Tibial artery (tissue), 4 donors: ENCODE measurements around the gene COL4A2.

Source experiments
- DNase-seq, 2 donors: peaks; one replicate each; pipeline ENCODE4 v3.0.0-alpha.2; 2019
- H3K27ac ChIP-seq, 2 donors: fragments of 200-600 bp; sonication (generic) in 1 of 2; 1 replicate in 1 of 2; 2 replicates in 1 of 2; pipeline ENCODE4 v1.5.1; 2018 to 2019; ENCODE audit warnings: mild to moderate bottlenecking in 1 of 2
- H3K27me3 ChIP-seq, 2 donors: fragments of 200-600 bp; sonication (generic) in 1 of 2; one replicate each; pipeline versions ENCODE4 v1.5.1 to v1.6.0; 2016 to 2019
- H3K36me3 ChIP-seq, 3 donors: fragments of 200-600 bp; sonication (generic) in 2 of 3; one replicate each; pipeline ENCODE4 v1.5.1; 2016 to 2019; ENCODE audit warnings: mild to moderate bottlenecking in 2 of 3
- H3K4me1 ChIP-seq, 4 donors: fragments of 200-600 bp; sonication (generic) in 2 of 4; 1 replicate in 3 of 4; 2 replicates in 1 of 4; pipeline ENCODE4 v1.5.1; 2016 to 2019
- H3K4me3 ChIP-seq, 2 donors: fragments of 200-600 bp; sonication (generic) in 1 of 2; 1 replicate in 1 of 2; 2 replicates in 1 of 2; pipeline ENCODE4 v1.5.1; 2018 to 2019; ENCODE audit warnings: mild to moderate bottlenecking in 2 of 2
- H3K9me3 ChIP-seq, 3 donors: fragments of 200-600 bp; sonication (generic) in 1 of 3; one replicate each; pipeline ENCODE4 v1.5.1; 2016 to 2019
- intact Hi-C: fragments of 100-400 bp; cut with DNase I; formaldehyde crosslinking; loops from one replicate; pipeline ENCODE4 v1.15.0; 2023; ENCODE audit warnings: low total_unique reads
- TF ChIP-seq, protein P1 (sequence below), 2 experiments: fragments of 200-600 bp in 1 of 2; fragments of 450-650 bp in 1 of 2; IDR thresholded peaks; one replicate each; pipeline ENCODE4 v1.5.1; 2017 to 2019; ENCODE audit warnings: antibody characterized with exemption in 2 of 2, mild to moderate bottlenecking in 1 of 2, moderate library complexity in 1 of 2

The COL4A2 gene

DNA sequence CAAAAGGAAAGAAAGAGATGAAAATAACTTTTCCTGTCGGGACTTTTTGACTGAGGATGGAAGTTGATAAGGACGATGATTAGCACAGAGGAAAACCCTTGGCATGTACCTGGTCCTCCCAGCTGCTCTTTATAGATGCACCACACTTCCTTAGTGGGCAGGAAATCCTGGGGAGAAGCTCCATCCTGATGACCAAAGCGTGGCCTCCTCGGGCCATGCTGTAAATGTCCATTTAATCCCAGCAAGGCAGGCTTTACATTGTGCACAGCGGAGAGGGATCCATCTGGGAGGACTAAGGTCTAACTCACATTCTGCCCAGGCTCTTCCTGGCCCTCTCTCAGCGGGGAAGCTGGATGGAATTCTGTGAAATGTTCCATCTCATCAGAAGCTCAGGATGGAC, 113.5 kb downstream of the COL4A2 start:
- no peak overlapping the region for H3K4me3 ChIP-seq
- DNase-seq = no peak
- TF ChIP-seq, protein P1, sequence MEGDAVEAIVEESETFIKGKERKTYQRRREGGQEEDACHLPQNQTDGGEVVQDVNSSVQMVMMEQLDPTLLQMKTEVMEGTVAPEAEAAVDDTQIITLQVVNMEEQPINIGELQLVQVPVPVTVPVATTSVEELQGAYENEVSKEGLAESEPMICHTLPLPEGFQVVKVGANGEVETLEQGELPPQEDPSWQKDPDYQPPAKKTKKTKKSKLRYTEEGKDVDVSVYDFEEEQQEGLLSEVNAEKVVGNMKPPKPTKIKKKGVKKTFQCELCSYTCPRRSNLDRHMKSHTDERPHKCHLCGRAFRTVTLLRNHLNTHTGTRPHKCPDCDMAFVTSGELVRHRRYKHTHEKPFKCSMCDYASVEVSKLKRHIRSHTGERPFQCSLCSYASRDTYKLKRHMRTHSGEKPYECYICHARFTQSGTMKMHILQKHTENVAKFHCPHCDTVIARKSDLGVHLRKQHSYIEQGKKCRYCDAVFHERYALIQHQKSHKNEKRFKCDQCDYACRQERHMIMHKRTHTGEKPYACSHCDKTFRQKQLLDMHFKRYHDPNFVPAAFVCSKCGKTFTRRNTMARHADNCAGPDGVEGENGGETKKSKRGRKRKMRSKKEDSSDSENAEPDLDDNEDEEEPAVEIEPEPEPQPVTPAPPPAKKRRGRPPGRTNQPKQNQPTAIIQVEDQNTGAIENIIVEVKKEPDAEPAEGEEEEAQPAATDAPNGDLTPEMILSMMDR (IDR thresholded peaks at IDR 0.05) = no peak
- H3K36me3 ChIP-seq = peaks cover 3 to 11% (median 3%) of the 10 kb centered on the region in 3 donors
- H3K27me3 ChIP-seq = no peaks in the 10 kb centered on the region
- intact Hi-C loops = no loop called here
- peaks cover 0 to 98% (median 68%) of the 10 kb centered on the region in 4 donors for H3K4me1 ChIP-seq
- H3K27ac ChIP-seq = peak overlapping the region; percentile 85 to 90
- H3K9me3 ChIP-seq = no peaks in the 10 kb centered on the region

DNA sequence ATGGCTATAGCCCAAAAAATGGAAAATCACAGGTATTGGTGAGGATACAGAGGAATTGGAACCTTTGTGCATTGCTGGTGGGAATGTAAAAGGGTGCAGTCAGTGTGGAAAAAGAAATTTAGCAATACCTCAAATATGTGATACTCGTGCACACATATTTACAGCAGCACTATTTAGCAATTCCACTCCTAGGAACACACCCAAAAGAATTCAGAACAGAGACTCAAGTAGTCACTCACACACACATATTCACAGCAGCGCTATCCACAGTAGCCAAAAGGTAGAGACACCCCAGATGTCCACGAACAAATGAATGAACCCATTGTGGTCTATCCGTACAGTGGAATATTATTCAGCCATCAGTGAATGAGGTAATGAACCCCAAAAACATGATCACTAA, 114.0 kb downstream of the COL4A2 start:
- Histone ChIP-seq H3K4me3 (no peak overlapping the region), H3K27me3 (no peaks in the 10 kb centered on the region), H3K9me3 (no peaks in the 10 kb centered on the region), H3K27ac (peak overlapping the region; percentile 85 to 90), H3K36me3 (peaks cover 3 to 16% (median 5%) of the 10 kb centered on the region in 3 donors), H3K4me1 (peaks cover 0 to 98% (median 67%) of the 10 kb centered on the region in 4 donors)
- no peak for DNase-seq
- TF ChIP-seq, protein P1 (IDR thresholded peaks at IDR 0.05) = no peak
- intact Hi-C loops = no loop called here

DNA sequence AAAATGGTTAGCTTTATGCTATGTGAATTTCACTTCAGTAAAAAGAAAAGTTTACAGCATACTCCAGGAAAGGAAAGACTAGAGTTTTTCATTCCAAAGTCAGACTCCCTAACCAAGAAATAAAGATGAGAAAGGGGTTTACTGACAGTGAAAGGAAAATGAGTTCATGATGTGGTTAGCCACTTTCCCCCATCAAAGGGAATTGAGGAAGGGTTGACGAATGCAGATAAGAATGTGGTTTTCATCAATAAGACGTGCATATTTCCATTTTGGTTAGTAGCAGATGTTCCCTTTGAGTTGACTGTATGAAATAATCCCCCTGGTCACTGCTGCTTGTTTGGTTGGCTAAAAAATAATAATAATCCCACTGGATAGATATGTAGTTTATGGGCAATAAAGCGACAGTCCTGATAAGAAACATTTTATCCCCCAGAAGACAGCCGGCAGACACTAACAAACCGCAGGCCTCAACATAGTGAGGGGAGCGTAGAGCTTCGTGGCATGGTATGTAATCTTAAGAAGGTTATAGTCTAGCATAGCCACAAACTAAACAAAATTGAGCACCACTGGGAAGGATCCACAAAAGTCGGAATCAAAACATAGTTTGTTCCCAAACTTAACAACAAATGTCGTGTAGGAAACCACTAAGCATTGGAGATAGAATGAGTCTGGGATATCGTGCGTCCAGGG, 114.8 kb downstream of the COL4A2 start:
- peaks cover 0 to 100% (median 67%) of the 10 kb centered on the region in 4 donors for H3K4me1 ChIP-seq

DNA sequence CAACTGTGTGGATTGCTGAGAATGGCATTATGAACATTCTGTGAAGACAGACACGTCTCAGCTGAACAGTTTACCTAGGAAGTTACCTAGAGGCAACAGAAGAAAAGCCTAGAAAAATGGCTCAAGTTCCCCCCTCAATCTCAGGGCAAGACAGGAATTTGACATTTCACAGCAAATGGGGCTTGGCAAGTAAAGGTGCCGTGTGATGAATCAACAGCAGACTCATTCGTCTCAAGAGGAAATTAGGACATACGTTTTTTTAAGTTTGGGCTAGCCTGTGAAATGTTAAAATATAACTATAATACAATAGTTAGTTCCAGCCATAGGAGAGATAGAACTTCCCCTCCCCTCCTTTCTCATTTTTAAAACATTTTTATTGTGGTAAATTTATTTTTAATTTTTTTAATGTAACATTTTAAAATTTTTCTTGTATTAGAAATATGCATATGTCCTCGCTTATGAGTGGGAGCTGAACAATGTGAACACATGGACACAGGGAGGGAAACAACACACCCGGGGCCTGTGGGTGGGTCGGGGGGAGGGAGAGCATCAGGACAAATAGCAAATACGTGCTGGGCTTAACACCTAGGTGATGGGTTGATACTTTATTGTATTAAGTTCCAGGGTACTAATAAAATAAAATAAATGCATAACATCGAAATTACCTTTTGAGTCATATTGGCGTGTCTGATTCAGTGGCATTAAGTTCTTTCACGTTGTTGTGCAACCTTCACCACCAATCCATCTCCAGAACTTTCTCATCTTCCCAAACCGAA, 116.0 kb downstream of the COL4A2 start:
- H3K27me3 ChIP-seq = no peaks in the 10 kb centered on the region
- no peak overlapping the region for H3K4me3 ChIP-seq
- DNase-seq = no peak
- H3K9me3 ChIP-seq = no peaks in the 10 kb centered on the region
- TF ChIP-seq, protein P1 (IDR thresholded peaks at IDR 0.05) = no peak
- intact Hi-C loops = no loop called here
- H3K4me1 ChIP-seq = peaks cover 0 to 92% (median 61%) of the 10 kb centered on the region in 4 donors
- H3K27ac ChIP-seq = peak overlapping the region; percentile 60 to 85
- H3K36me3 ChIP-seq = peaks cover 5 to 24% (median 13%) of the 10 kb centered on the region in 3 donors

More for the DNA sequence above, 114.8 kb downstream of the COL4A2 start:
- Histone ChIP-seq H3K9me3 (no peaks in the 10 kb centered on the region), H3K27ac (peak overlapping the region; percentile 60 to 85), H3K4me3 (no peak overlapping the region), H3K27me3 (no peaks in the 10 kb centered on the region), H3K36me3 (peaks cover 3 to 16% (median 9%) of the 10 kb centered on the region in 3 donors)
- TF ChIP-seq, protein P1 (IDR thresholded peaks at IDR 0.05) = no peak
- intact Hi-C loops = no loop called here
- DNase-seq = no peak

DNA sequence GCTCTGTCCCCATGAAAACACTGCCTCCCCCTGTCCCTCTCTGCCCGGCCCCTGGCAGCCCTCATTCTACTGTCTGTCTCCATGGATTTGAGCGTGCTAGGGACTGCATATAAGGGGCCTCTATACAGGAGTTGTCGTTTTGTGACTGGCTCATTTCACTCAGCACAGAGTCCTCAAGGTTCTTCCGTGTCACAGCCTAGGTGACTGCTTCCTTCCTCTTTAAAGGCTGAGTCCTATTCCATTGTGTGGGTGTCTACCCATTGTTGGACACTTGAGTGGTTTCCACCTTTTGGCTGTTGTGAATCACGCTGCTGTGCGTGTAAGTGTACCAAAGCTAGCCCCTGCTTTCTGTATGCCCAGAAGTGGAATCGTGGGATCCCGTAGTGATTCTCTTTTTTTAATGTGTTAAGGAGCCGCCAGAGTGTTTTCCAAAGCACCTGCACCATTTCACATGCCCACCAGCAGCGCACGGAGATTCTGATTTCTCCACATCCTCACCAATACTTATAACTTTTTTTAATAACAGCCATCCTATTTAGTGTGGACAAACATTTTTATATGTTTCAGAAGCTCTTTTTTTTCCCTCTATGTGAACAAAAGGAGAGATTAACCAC, 116.7 kb downstream of the COL4A2 start:
- H3K9me3 ChIP-seq = no peaks in the 10 kb centered on the region
- TF ChIP-seq, protein P1 (IDR thresholded peaks at IDR 0.05) = no peak
- peak overlapping the region; percentile 60 to 85 for H3K27ac ChIP-seq
- no peak for DNase-seq
- no peak overlapping the region for H3K4me3 ChIP-seq
- peaks cover 0 to 85% (median 55%) of the 10 kb centered on the region in 4 donors for H3K4me1 ChIP-seq
- H3K36me3 ChIP-seq = peaks cover 10 to 31% (median 20%) of the 10 kb centered on the region in 3 donors
- H3K27me3 ChIP-seq = no peaks in the 10 kb centered on the region
- intact Hi-C loops = no loop called here
